DMS53 (cell line): ENCODE results near the gene SSH2.
"Not testable (repeated sequence)": the region's sequence is repeated elsewhere in the genome, so short reads cannot be mapped to it uniquely, and the experiment has no call there.

Source experiments
- DNase-seq: peaks from one replicate; lab custom pipeline; 2025; lab: John Stamatoyannopoulos, UW

SSH2 gene

GRCh38 chr17:29664743-29665480 lies 265.1 kb downstream of the SSH2 start:
- peak; percentile 46 for DNase-seq

GRCh38 chr17:29663155-29663554 lies 266.9 kb downstream of the SSH2 start:
- DNase-seq = peak; percentile 81

GRCh38 chr17:29661213-29661612 lies 268.8 kb downstream of the SSH2 start:
- peak; percentile 62 for DNase-seq

- DNase-seq = no peak
These were observed 270.9 kb downstream of the SSH2 start for GRCh38 chr17:29659155-29659554.

- no peak for DNase-seq
These were observed 274.7 kb downstream of the SSH2 start for GRCh38 chr17:29655323-29655722.

GRCh38 chr17:29653995-29654714 lies 275.9 kb downstream of the SSH2 start:
- no peak for DNase-seq

- no peak for DNase-seq
These were observed 277.1 kb downstream of the SSH2 start for GRCh38 chr17:29652976-29653375.

GRCh38 chr17:29651913-29652312 lies 278.1 kb downstream of the SSH2 start:
- DNase-seq = not testable (repeated sequence)

GRCh38 chr17:29650396-29650795 lies 279.6 kb downstream of the SSH2 start:
- DNase-seq = no peak

- DNase-seq = no peak
These were observed 280.7 kb downstream of the SSH2 start for GRCh38 chr17:29649359-29649758.

- DNase-seq = no peak
These were observed 282.0 kb downstream of the SSH2 start for GRCh38 chr17:29648005-29648404.

- DNase-seq = no peak
These were observed 284.4 kb downstream of the SSH2 start for GRCh38 chr17:29645515-29646051.

- DNase-seq = no peak
These were observed 286.2 kb downstream of the SSH2 start for GRCh38 chr17:29643817-29644160.

GRCh38 chr17:29642171-29642611 lies 287.8 kb downstream of the SSH2 start:
- no peak for DNase-seq

GRCh38 chr17:29640981-29641642 lies 288.9 kb downstream of the SSH2 start:
- no peak for DNase-seq

- no peak for DNase-seq
These were observed 289.6 kb downstream of the SSH2 start for GRCh38 chr17:29640413-29640812.

GRCh38 chr17:29633886-29634285 lies 296.1 kb downstream of the SSH2 start:
- no peak for DNase-seq

- no peak for DNase-seq
These were observed 299.3 kb downstream of the SSH2 start for GRCh38 chr17:29630630-29631193.

- no peak for DNase-seq
These were observed 300.2 kb downstream of the SSH2 start for GRCh38 chr17:29629839-29630238.

- no peak for DNase-seq
These were observed 301.4 kb downstream of the SSH2 start for GRCh38 chr17:29628644-29629043.

GRCh38 chr17:29627951-29628350 lies 302.1 kb downstream of the SSH2 start:
- no peak for DNase-seq

- DNase-seq = peak; percentile 18
These were observed 304.8 kb downstream of the SSH2 start for GRCh38 chr17:29625037-29625750.
